ENCODE measurements around the gene BAZ1A. TPM values are rescaled to one million over a fixed set of nuclear protein-coding genes. Genes with fewer than 3 reads are reported as not detected.

The BAZ1A gene
- total RNA-seq, 4 donors from 2014 or later: 11.6 to 18.5 (median 14.7) TPM

- DNase-seq (no peak), ATAC-seq (no peak)
- TF ChIP-seq POLR2A (IDR thresholded peaks at IDR 0.05): no peak
- TF ChIP-seq CTCF (IDR thresholded peaks at IDR 0.05 in 4 of 5, conservative IDR thresholded peaks at IDR 0.05 in 1 of 5): no peak
- Histone ChIP-seq H3K36me3 (no peaks in the 10 kb centered on the region), H3K27me3 (no peaks in the 10 kb centered on the region), H3K4me1 (no peaks in the 10 kb centered on the region), H3K9me3 (no peaks in the 10 kb centered on the region), H3K27ac (no peak overlapping the region), H3K4me3 (no peak overlapping the region)
- intact Hi-C loops (cut with DNase I; ENCODE audit: low total_unique reads) (no loop called here), in situ Hi-C loops (cut with MboI; ENCODE audit: low sequenced_read_pairs in 4 of 4) (no loop called here)
Observed at GRCh38 chr14:34890937-34891336, 15.8 kb upstream of the BAZ1A start.

DNA sequence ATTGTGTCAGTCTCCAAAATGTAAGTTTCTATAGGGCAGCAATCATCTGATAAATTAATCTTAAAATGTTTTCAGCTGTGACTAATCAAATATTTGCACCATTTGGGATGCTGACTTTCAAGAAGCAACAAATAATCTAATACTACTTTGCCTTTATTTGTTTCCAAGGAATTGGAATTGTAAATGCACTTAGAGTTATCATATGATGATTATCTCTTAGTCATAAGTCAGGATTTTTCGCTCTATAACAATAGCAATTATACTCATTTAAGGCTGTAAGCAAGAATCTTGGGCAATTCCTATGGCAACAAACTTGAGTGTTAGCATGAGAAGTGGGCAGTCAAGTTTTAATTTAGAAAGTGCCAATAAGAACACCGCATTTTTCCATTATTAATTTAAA is 13.0 kb upstream of the BAZ1A start:
- no peak overlapping the region for H3K27ac ChIP-seq
- ATAC-seq (no peak), DNase-seq (no peak)
- H3K27me3 ChIP-seq: no peaks in the 10 kb centered on the region
- intact Hi-C loops (cut with DNase I; ENCODE audit: low total_unique reads): no loop called here
- TF ChIP-seq CTCF (IDR thresholded peaks at IDR 0.05 in 4 of 5, conservative IDR thresholded peaks at IDR 0.05 in 1 of 5): no peak
- TF ChIP-seq POLR2A (IDR thresholded peaks at IDR 0.05): no peak
- in situ Hi-C loops (cut with MboI; ENCODE audit: low sequenced_read_pairs in 4 of 4): no loop called here
- H3K9me3 ChIP-seq: no peaks in the 10 kb centered on the region
- H3K36me3 ChIP-seq: no peaks in the 10 kb centered on the region
- H3K4me3 ChIP-seq: no peak overlapping the region
- no peaks in the 10 kb centered on the region for H3K4me1 ChIP-seq

DNA sequence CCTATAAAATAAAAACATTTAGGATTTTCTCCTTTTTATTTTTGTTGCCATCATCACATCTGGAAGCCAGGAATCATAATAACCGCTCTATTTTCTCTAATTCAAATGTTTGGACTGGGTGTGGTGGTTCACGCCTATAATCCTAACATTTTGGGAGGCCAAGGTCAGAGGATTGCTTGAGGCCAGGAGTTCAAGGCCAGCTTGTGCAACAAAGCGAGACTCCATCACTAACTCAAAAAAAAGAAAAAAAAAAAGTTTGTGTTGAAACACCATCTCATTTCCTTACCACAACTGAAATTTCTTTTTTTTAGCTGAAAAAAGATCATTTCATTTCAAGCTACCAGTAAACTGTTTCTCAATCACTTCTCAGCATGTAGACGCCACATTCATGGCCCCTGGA is 8.8 kb upstream of the BAZ1A start:
- ATAC-seq (no peak), DNase-seq (no peak)
- Histone ChIP-seq H3K36me3 (no peaks in the 10 kb centered on the region), H3K4me1 (no peaks in the 10 kb centered on the region), H3K27ac (no peak overlapping the region), H3K9me3 (no peaks in the 10 kb centered on the region), H3K4me3 (no peak overlapping the region), H3K27me3 (no peaks in the 10 kb centered on the region)
- intact Hi-C loops (cut with DNase I; ENCODE audit: low total_unique reads): no loop called here
- TF ChIP-seq POLR2A (IDR thresholded peaks at IDR 0.05) (no peak), CTCF (IDR thresholded peaks at IDR 0.05 in 4 of 5, conservative IDR thresholded peaks at IDR 0.05 in 1 of 5) (no peak)
- in situ Hi-C loops (cut with MboI; ENCODE audit: low sequenced_read_pairs in 4 of 4): no loop called here

DNA sequence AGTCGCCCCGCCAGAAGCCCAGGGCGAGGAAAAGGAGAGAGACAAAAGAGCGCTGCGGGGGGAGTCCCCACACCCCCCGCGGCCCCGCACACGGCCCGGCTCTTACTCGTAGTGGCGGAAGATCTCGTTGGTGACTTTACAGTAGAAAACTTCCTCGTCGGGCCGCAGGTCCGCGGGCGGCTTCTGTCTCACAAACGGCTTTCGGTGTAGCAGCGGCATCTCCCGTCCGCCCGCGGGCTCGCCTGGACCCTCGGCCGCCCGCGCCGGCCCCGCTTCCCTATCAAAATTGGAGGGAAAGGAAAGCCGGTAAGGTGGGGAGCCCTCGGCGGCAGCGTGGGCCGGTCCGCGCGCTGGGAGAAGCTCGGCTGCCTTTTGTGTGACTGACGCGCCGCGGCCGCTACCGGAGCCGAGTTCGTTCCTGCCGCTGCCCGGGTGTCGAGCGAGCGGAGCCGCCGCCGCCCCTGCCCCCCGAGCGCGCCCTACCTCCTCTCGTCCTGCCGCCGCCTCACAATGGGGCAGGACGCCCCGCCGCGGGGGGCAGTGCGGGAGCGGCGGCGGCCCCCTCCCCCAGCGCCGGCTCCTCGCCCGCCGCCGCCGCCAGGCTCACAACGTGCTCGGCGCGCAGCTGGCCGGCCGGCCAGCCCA is 652 bp downstream of the BAZ1A start:
- Histone ChIP-seq H3K4me1 (peaks cover 16 to 17% of the 10 kb centered on the region in 2 donors), H3K27me3 (no peaks in the 10 kb centered on the region), H3K9me3 (no peaks in the 10 kb centered on the region), H3K36me3 (no peaks in the 10 kb centered on the region), H3K4me3 (peak overlapping the region; percentile 82 to 98 (median 90)), H3K27ac (peak overlapping the region; percentile 98 to 100 (median 100))
- intact Hi-C loops (cut with DNase I; ENCODE audit: low total_unique reads) (loop anchor here (1.0 to 10.0 kb wide), 5 partner anchors 108 to 530 kb away; partner anchors contain the start of genes FAM177A1, NFKBIA, PPP2R3C and PRORP), in situ Hi-C loops (cut with MboI; ENCODE audit: low sequenced_read_pairs in 4 of 4) (no loop called here)
- ATAC-seq (peak; percentile 55 to 62), DNase-seq (peak; percentile 9 to 44)
- TF ChIP-seq POLR2A (IDR thresholded peaks at IDR 0.05): no peak
- TF ChIP-seq CTCF (IDR thresholded peaks at IDR 0.05 in 4 of 5, conservative IDR thresholded peaks at IDR 0.05 in 1 of 5): no peak
